ENCODE measurements around the gene SLCO1A2.

SLCO1A2 gene

DNA sequence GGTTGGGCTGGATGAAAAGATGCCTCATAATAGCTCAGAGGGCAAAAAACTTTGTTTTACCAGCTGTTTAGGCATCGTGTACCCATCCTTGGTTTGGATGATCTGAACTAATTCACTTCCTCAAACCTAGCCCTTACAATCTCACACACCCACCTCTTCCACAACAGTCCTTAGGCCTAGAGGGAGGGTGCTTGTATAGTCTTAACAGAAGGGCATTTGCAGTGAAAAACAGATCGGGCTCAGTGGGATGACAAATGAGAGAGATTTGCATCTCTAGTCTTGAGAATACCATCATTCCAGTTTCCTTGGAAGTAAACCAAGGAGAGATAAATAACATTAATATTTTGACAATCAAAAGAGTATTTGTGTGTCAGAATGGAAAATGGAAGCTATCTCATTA is 11.0 kb downstream of the SLCO1A2 start:
- H3K4me1 Mint-ChIP-seq = no peaks in the 10 kb centered on the region
- H3K9me3 Mint-ChIP-seq = peaks cover 32% of the 10 kb centered on the region

GRCh38 chr12:21308785-21309184 is 25.9 kb downstream of the SLCO1A2 start:
- Mint-ChIP-seq H3K9me3 (no peaks in the 10 kb centered on the region), H3K4me1 (no peaks in the 10 kb centered on the region), H3K36me3 (ENCODE audit: low read depth) (no peaks in the 10 kb centered on the region), H3K27me3 (ENCODE audit: low read depth, poor library complexity) (peaks cover 4% of the 10 kb centered on the region), H3K4me3 (no peak overlapping the region), H3K27ac (no peak overlapping the region)
- TF ChIP-seq, protein P1, sequence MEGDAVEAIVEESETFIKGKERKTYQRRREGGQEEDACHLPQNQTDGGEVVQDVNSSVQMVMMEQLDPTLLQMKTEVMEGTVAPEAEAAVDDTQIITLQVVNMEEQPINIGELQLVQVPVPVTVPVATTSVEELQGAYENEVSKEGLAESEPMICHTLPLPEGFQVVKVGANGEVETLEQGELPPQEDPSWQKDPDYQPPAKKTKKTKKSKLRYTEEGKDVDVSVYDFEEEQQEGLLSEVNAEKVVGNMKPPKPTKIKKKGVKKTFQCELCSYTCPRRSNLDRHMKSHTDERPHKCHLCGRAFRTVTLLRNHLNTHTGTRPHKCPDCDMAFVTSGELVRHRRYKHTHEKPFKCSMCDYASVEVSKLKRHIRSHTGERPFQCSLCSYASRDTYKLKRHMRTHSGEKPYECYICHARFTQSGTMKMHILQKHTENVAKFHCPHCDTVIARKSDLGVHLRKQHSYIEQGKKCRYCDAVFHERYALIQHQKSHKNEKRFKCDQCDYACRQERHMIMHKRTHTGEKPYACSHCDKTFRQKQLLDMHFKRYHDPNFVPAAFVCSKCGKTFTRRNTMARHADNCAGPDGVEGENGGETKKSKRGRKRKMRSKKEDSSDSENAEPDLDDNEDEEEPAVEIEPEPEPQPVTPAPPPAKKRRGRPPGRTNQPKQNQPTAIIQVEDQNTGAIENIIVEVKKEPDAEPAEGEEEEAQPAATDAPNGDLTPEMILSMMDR (IDR thresholded peaks at IDR 0.05) = no peak
- DNase-seq = no peak

More for the DNA sequence above, 11.0 kb downstream of the SLCO1A2 start:
- no peak for DNase-seq
- Mint-ChIP-seq H3K27ac (no peak overlapping the region), H3K4me3 (no peak overlapping the region), H3K27me3 (ENCODE audit: low read depth, poor library complexity) (no peaks in the 10 kb centered on the region), H3K36me3 (ENCODE audit: low read depth) (peaks cover 11% of the 10 kb centered on the region)
- TF ChIP-seq, protein P1 (IDR thresholded peaks at IDR 0.05) = no peak

DNA sequence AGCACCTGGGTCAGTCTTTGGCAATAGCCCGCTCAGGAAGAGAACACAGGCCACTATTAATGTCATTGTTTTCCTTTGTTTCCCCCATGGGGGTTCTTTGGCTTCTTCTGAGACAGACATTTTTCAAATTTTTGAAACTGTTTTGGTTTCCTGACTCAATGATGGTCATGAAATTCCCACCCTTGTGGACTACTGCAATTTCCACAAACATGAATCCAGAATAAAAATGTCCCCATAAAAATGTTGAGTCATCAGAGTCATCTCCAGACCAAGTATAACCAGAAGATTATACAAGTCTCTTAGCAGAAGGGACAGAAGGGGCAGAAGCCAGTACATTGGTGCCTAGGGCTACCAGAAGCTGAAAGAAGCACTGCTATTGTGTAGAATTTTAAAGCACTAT is 29.1 kb downstream of the SLCO1A2 start:
- DNase-seq = no peak
- no peak overlapping the region for H3K4me3 Mint-ChIP-seq
- TF ChIP-seq, protein P1 (IDR thresholded peaks at IDR 0.05) = no peak
- no peak overlapping the region for H3K27ac Mint-ChIP-seq
- no peaks in the 10 kb centered on the region for H3K4me1 Mint-ChIP-seq
- no peaks in the 10 kb centered on the region for H3K27me3 Mint-ChIP-seq (ENCODE audit: low read depth, poor library complexity)
- no peaks in the 10 kb centered on the region for H3K36me3 Mint-ChIP-seq (ENCODE audit: low read depth)
- no peaks in the 10 kb centered on the region for H3K9me3 Mint-ChIP-seq

DNA sequence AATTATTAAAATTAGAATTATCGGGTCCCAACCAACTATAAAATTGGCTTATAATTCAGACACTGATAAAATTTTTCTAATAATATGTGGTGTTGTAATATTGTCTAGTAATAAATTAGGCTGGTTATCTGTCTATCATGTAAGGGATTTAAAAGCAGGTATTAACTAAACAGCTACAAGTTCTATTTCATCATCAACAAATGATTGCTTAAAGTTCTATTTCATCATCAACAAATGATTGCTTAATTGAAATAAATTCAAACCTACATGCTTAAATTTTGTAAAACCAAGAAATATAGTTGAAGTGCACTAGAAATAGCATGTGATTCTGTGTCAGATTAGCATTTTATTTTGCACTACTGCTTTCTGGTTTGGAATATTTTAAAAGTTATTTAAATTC is 34.1 kb downstream of the SLCO1A2 start:
- Mint-ChIP-seq H3K9me3 (no peaks in the 10 kb centered on the region), H3K27ac (no peak overlapping the region), H3K27me3 (ENCODE audit: low read depth, poor library complexity) (no peaks in the 10 kb centered on the region), H3K36me3 (ENCODE audit: low read depth) (no peaks in the 10 kb centered on the region), H3K4me3 (no peak overlapping the region), H3K4me1 (no peaks in the 10 kb centered on the region)
- TF ChIP-seq, protein P1 (IDR thresholded peaks at IDR 0.05) = no peak
- DNase-seq = no peak

DNA sequence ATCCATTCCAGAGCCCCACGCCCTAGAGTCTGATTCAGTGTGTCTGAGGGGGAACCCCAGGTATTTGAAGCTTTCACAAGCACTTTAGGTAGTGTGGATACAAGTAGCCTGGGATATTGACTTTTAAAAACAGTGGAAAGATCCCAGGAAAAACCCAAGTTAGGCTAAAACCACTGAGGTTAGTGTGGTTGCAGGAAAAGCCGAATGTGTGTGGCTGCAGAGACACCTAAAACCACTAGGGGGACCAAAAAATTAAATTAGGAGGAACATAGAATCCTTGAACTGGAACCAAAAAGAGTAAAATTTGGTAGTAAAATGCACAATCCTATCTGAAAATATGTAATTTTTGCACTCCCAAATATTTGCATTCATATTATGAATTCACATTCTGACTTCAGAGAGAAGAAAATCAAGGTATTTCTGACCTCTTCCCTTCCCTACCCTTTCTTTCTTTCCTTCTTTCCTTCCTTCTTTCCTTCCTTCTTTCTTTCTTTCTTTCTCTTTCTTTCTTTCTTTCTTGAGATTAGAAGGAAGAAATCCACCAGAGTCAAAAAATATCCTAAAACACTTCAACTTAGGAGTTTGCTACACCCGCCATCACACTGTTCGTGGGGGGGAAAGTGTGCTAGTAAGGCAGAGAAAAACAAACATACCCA is 37.8 kb downstream of the SLCO1A2 start:
- peak; percentile 10 for DNase-seq
- TF ChIP-seq, protein P1 (IDR thresholded peaks at IDR 0.05) = peak; percentile 74
- H3K9me3 Mint-ChIP-seq = no peaks in the 10 kb centered on the region
- H3K27me3 Mint-ChIP-seq (ENCODE audit: low read depth, poor library complexity) = no peaks in the 10 kb centered on the region
- H3K27ac Mint-ChIP-seq = no peak overlapping the region
- H3K4me1 Mint-ChIP-seq = no peaks in the 10 kb centered on the region
- H3K4me3 Mint-ChIP-seq = no peak overlapping the region
- no peaks in the 10 kb centered on the region for H3K36me3 Mint-ChIP-seq (ENCODE audit: low read depth)

GRCh38 chr12:21296348-21296747 is 38.4 kb downstream of the SLCO1A2 start:
- Mint-ChIP-seq H3K27ac (no peak overlapping the region), H3K9me3 (no peaks in the 10 kb centered on the region), H3K36me3 (ENCODE audit: low read depth) (no peaks in the 10 kb centered on the region), H3K4me3 (no peak overlapping the region), H3K27me3 (ENCODE audit: low read depth, poor library complexity) (no peaks in the 10 kb centered on the region), H3K4me1 (no peaks in the 10 kb centered on the region)
- TF ChIP-seq, protein P1 (IDR thresholded peaks at IDR 0.05) = no peak
- DNase-seq = no peak

All from nephron progenitor cell (in vitro differentiated cells).